IgD-negative memory B cell (primary cell): Measurements from ENCODE around the gene PEMT. TPM values are rescaled to one million over a fixed set of nuclear protein-coding genes. Genes with fewer than 3 reads are reported as not detected.

Experiments
- H3K27ac Mint-ChIP-seq, 3 donors: one replicate each; pipeline ENCODE4 v1.8.0; 2020 to 2022; ENCODE audit warnings: mild to moderate bottlenecking in 3 of 3, mixed read lengths in 3 of 3, moderate library complexity in 1 of 3
- H3K27me3 Mint-ChIP-seq: one replicate; pipeline ENCODE4 v1.8.0; 2021; ENCODE audit warnings: mixed read lengths
- H3K36me3 Mint-ChIP-seq: one replicate; pipeline ENCODE4 v1.8.0; 2020; ENCODE audit warnings: mild to moderate bottlenecking, mixed read lengths
- H3K4me1 Mint-ChIP-seq, 3 donors: one replicate each; pipeline ENCODE4 v1.8.0; 2020 to 2022; ENCODE audit warnings: mixed read lengths in 3 of 3, mild to moderate bottlenecking in 1 of 3
- H3K4me3 Mint-ChIP-seq, 4 donors: one replicate each; pipeline ENCODE4 v1.8.0; 2020 to 2022; ENCODE audit warnings: mild to moderate bottlenecking in 4 of 4, mixed read lengths in 4 of 4, moderate library complexity in 3 of 4
- H3K9me3 Mint-ChIP-seq, 3 donors: one replicate each; pipeline ENCODE4 v1.8.0; 2020 to 2021; ENCODE audit warnings: mixed read lengths in 3 of 3, mild to moderate bottlenecking in 1 of 3
- polyA plus RNA-seq: library from polyadenylated mRNA; unstranded; fragments of 300-500 nt; fragmentation: Illumina TruSeq; gene quantifications from one replicate; pipeline ENCODE4 v1.2.3, GENCODE V29; 2021

Gene PEMT
- polyA plus RNA-seq, 1 donor from 2014 or later, result 35.6 TPM

- no peaks in the 10 kb centered on the region for H3K27me3 Mint-ChIP-seq
- H3K36me3 Mint-ChIP-seq, result peaks cover 4% of the 10 kb centered on the region
- H3K4me3 Mint-ChIP-seq, result no peak overlapping the region
- peaks cover 6 to 17% (median 17%) of the 10 kb centered on the region in 3 donors for H3K4me1 Mint-ChIP-seq
- H3K9me3 Mint-ChIP-seq, result no peaks in the 10 kb centered on the region
- no peak overlapping the region for H3K27ac Mint-ChIP-seq
Measured at GRCh38 chr17:17485420-17485819, 106.1 kb downstream of the PEMT start.

GRCh38 chr17:17484451-17484899 is 107.0 kb downstream of the PEMT start:
- Mint-ChIP-seq H3K27me3 (no peaks in the 10 kb centered on the region), H3K4me1 (peaks cover 8 to 19% (median 17%) of the 10 kb centered on the region in 3 donors), H3K27ac (no peak overlapping the region), H3K4me3 (no peak overlapping the region), H3K9me3 (no peaks in the 10 kb centered on the region), H3K36me3 (peaks cover 4% of the 10 kb centered on the region)

GRCh38 chr17:17481860-17482259 is 109.6 kb downstream of the PEMT start:
- Mint-ChIP-seq H3K9me3 (no peaks in the 10 kb centered on the region), H3K4me3 (peak overlapping the region in 1 of 4 donors; percentile 19), H3K27me3 (no peaks in the 10 kb centered on the region), H3K36me3 (peaks cover 3% of the 10 kb centered on the region), H3K4me1 (peaks cover 15 to 31% (median 28%) of the 10 kb centered on the region in 3 donors), H3K27ac (no peak overlapping the region)

GRCh38 chr17:17480593-17481148 is 110.8 kb downstream of the PEMT start:
- no peaks in the 10 kb centered on the region for H3K27me3 Mint-ChIP-seq
- peak overlapping the region in 1 of 4 donors; percentile 13 for H3K4me3 Mint-ChIP-seq

GRCh38 chr17:17479209-17479608 is 112.3 kb downstream of the PEMT start:
- Mint-ChIP-seq H3K27ac (peak overlapping the region in 1 of 3 donors; percentile 69), H3K4me1 (peaks cover 16 to 32% (median 28%) of the 10 kb centered on the region in 3 donors), H3K36me3 (peaks cover 1% of the 10 kb centered on the region), H3K27me3 (no peaks in the 10 kb centered on the region), H3K4me3 (peak overlapping the region in 2 of 4 donors; percentile 8 to 92), H3K9me3 (peaks cover 0 to 1% (median 0%) of the 10 kb centered on the region in 3 donors)

More at GRCh38 chr17:17480593-17481148, 110.8 kb downstream of the PEMT start:
- Mint-ChIP-seq H3K36me3 (peaks cover 3% of the 10 kb centered on the region), H3K27ac (peak overlapping the region in 2 of 3 donors; percentile 67 to 89), H3K9me3 (peaks cover 0 to 1% (median 0%) of the 10 kb centered on the region in 3 donors), H3K4me1 (peaks cover 16 to 32% (median 28%) of the 10 kb centered on the region in 3 donors)

- Mint-ChIP-seq H3K4me1 (peaks cover 13 to 27% (median 16%) of the 10 kb centered on the region in 3 donors), H3K9me3 (peaks cover 0 to 1% (median 0%) of the 10 kb centered on the region in 3 donors), H3K36me3 (peaks cover 1% of the 10 kb centered on the region), H3K27me3 (peaks cover 2% of the 10 kb centered on the region), H3K27ac (peak within 1 kb of the TSS; percentile 69 to 98 (median 95)), H3K4me3 (peak within 1 kb of the TSS; percentile 89 to 95 (median 93))
Measured at GRCh38 chr17:17476865-17477467, 114.5 kb downstream of the PEMT start, which contains the start of gene MED9. Gene MED9 (plus strand): TSS chr17:17477000. CDS start chr17:17477042, 42 bp downstream.

GRCh38 chr17:17474341-17474740 is 117.2 kb downstream of the PEMT start:
- Mint-ChIP-seq H3K4me3 (peak overlapping the region in 1 of 4 donors; percentile 3), H3K27me3 (peaks cover 2% of the 10 kb centered on the region), H3K4me1 (peaks cover 8 to 13% (median 11%) of the 10 kb centered on the region in 3 donors), H3K9me3 (peaks cover 0 to 1% (median 0%) of the 10 kb centered on the region in 3 donors), H3K36me3 (peaks cover 1% of the 10 kb centered on the region), H3K27ac (peak overlapping the region in 1 of 3 donors; percentile 42)

- H3K9me3 Mint-ChIP-seq, result peaks cover 0 to 1% (median 0%) of the 10 kb centered on the region in 3 donors
- H3K4me1 Mint-ChIP-seq, result peaks cover 3 to 5% (median 4%) of the 10 kb centered on the region in 3 donors
- H3K36me3 Mint-ChIP-seq, result peaks cover 1% of the 10 kb centered on the region
- H3K27ac Mint-ChIP-seq, result peak overlapping the region in 1 of 3 donors; percentile 33
- H3K4me3 Mint-ChIP-seq, result peak overlapping the region in 1 of 4 donors; percentile 48
- H3K27me3 Mint-ChIP-seq, result peaks cover 2% of the 10 kb centered on the region
Measured at GRCh38 chr17:17472333-17472920, 119.1 kb downstream of the PEMT start.

- Mint-ChIP-seq H3K4me3 (no peak overlapping the region), H3K27ac (no peak overlapping the region), H3K27me3 (peaks cover 2% of the 10 kb centered on the region), H3K9me3 (no peaks in the 10 kb centered on the region), H3K36me3 (no peaks in the 10 kb centered on the region), H3K4me1 (no peaks in the 10 kb centered on the region)
Measured at GRCh38 chr17:17469996-17470395, 121.5 kb downstream of the PEMT start.

GRCh38 chr17:17469358-17469757 is 122.2 kb downstream of the PEMT start:
- no peaks in the 10 kb centered on the region for H3K4me1 Mint-ChIP-seq
- no peak overlapping the region for H3K4me3 Mint-ChIP-seq
- no peaks in the 10 kb centered on the region for H3K36me3 Mint-ChIP-seq
- H3K27me3 Mint-ChIP-seq, result peaks cover 2% of the 10 kb centered on the region
- no peaks in the 10 kb centered on the region for H3K9me3 Mint-ChIP-seq
- no peak overlapping the region for H3K27ac Mint-ChIP-seq

- Mint-ChIP-seq H3K36me3 (no peaks in the 10 kb centered on the region), H3K9me3 (no peaks in the 10 kb centered on the region), H3K4me3 (no peak overlapping the region), H3K27ac (no peak overlapping the region), H3K27me3 (peaks cover 4% of the 10 kb centered on the region), H3K4me1 (no peaks in the 10 kb centered on the region)
Measured at GRCh38 chr17:17468217-17469010, 123.1 kb downstream of the PEMT start.

- peaks cover 2% of the 10 kb centered on the region for H3K27me3 Mint-ChIP-seq
Measured at GRCh38 chr17:17467720-17468119, 123.8 kb downstream of the PEMT start.

GRCh38 chr17:17467016-17467415 is 124.5 kb downstream of the PEMT start:
- peaks cover 2% of the 10 kb centered on the region for H3K27me3 Mint-ChIP-seq
- no peak overlapping the region for H3K4me3 Mint-ChIP-seq

More at GRCh38 chr17:17467720-17468119, 123.8 kb downstream of the PEMT start:
- Mint-ChIP-seq H3K4me3 (no peak overlapping the region), H3K27ac (no peak overlapping the region), H3K36me3 (no peaks in the 10 kb centered on the region), H3K4me1 (no peaks in the 10 kb centered on the region), H3K9me3 (no peaks in the 10 kb centered on the region)

GRCh38 chr17:17466511-17466910 is 125.0 kb downstream of the PEMT start:
- H3K4me1 Mint-ChIP-seq, result no peaks in the 10 kb centered on the region
- H3K27ac Mint-ChIP-seq, result no peak overlapping the region
- H3K27me3 Mint-ChIP-seq, result peaks cover 2% of the 10 kb centered on the region
- H3K4me3 Mint-ChIP-seq, result no peak overlapping the region
- H3K9me3 Mint-ChIP-seq, result no peaks in the 10 kb centered on the region
- H3K36me3 Mint-ChIP-seq, result no peaks in the 10 kb centered on the region

More at GRCh38 chr17:17467016-17467415, 124.5 kb downstream of the PEMT start:
- Mint-ChIP-seq H3K4me1 (no peaks in the 10 kb centered on the region), H3K9me3 (no peaks in the 10 kb centered on the region), H3K36me3 (no peaks in the 10 kb centered on the region), H3K27ac (no peak overlapping the region)
